Neural cell (in vitro differentiated cells): ENCODE measurements around the gene PELI2. TPM values are rescaled to one million over a fixed set of nuclear protein-coding genes. Genes with fewer than 3 reads are reported as not detected.

ENCODE experiments used
- H2AFZ ChIP-seq: fragments of 200-600, 300-800 bp; sonication (generic), shearing (Covaris generic); 2 replicates; pipeline ENCODE4 v1.6.0; 2014; ENCODE audit warnings: low read depth, mild to moderate bottlenecking, antibody characterized with exemption, low read length, moderate library complexity
- H3F3A ChIP-seq: fragments of 200-600 bp; shearing (Covaris generic); 2 replicates; pipeline ENCODE4 v1.6.1; 2016; ENCODE audit warnings: mild to moderate bottlenecking, moderate library complexity, mixed read lengths, antibody characterized with exemption, low read length; ENCODE audit not compliant: insufficient read depth, poor library complexity, severe bottlenecking
- H3K27ac ChIP-seq: fragments of 200-600, 300-800 bp; sonication (generic), shearing (Covaris generic); 2 replicates; pipeline ENCODE4 v1.5.1; 2014; ENCODE audit warnings: mild to moderate bottlenecking, low read length, moderate library complexity
- H3K27me3 ChIP-seq: fragments of 300-800, 200-600 bp; sonication (generic), shearing (Covaris generic); 2 replicates; pipeline ENCODE4 v1.6.0; 2014; ENCODE audit warnings: mild to moderate bottlenecking, low read depth, low read length, moderate library complexity; ENCODE audit not compliant: insufficient read depth
- H3K36me3 ChIP-seq: fragments of 300-800, 200-600 bp; sonication (generic), shearing (Covaris generic); 2 replicates; pipeline ENCODE4 v1.5.1; 2014; ENCODE audit warnings: mild to moderate bottlenecking, antibody characterized with exemption, low read length, moderate library complexity; ENCODE audit not compliant: insufficient read depth
- H3K4me2 ChIP-seq: fragments of 300-800, 200-600 bp; sonication (generic), shearing (Covaris generic); 2 replicates; pipeline ENCODE4 v1.6.0; 2014; ENCODE audit warnings: mild to moderate bottlenecking, low read length
- H3K4me3 ChIP-seq: fragments of 300-800, 200-600 bp; sonication (generic), shearing (Covaris generic); 2 replicates; pipeline ENCODE4 v1.5.1; 2014; ENCODE audit warnings: mild to moderate bottlenecking, low read length, moderate library complexity
- H3K79me2 ChIP-seq: fragments of 200-600 bp; shearing (Covaris generic); replicated peaks from 2 replicates; pipeline ENCODE4 v1.6.0; 2014; ENCODE audit warnings: mild to moderate bottlenecking, low read length, moderate library complexity; ENCODE audit not compliant: insufficient read depth
- H3K9ac ChIP-seq: fragments of 300-800, 200-600 bp; sonication (generic), shearing (Covaris generic); 2 replicates; pipeline ENCODE4 v1.6.1; 2016; ENCODE audit warnings: mild to moderate bottlenecking, low read length, mixed read lengths
- H3K9me2 ChIP-seq: fragments of 200-600 bp; shearing (Covaris generic); 2 replicates; pipeline ENCODE4 v1.6.1; 2016; ENCODE audit warnings: mild to moderate bottlenecking, low read length, mixed read lengths; ENCODE audit not compliant: insufficient read depth
- H3K9me3 ChIP-seq: fragments of 200-600, 300-800 bp; sonication (generic), shearing (Covaris generic); 2 replicates; pipeline ENCODE4 v1.6.1; 2016; ENCODE audit warnings: mild to moderate bottlenecking, mixed run types, low read length, moderate library complexity, mixed read lengths
- H4K20me1 ChIP-seq: fragments of 200-600 bp; shearing (Covaris generic); 2 replicates; pipeline ENCODE4 v1.6.1; 2016; ENCODE audit warnings: mild to moderate bottlenecking, mixed run types; ENCODE audit not compliant: insufficient read depth
- EP300 ChIP-seq: fragments of 450-650 bp; conservative IDR thresholded peaks from 2 replicates; pipeline ENCODE4 v1.6.1; 2014; ENCODE audit warnings: antibody characterized with exemption, mild to moderate bottlenecking, moderate library complexity; ENCODE audit not compliant: poor library complexity, severe bottlenecking
- EZH2 ChIP-seq: fragments of 200-600, 300-800 bp; shearing (Covaris generic), sonication (generic); IDR thresholded peaks from 2 replicates; pipeline ENCODE4 v1.6.1; 2014; ENCODE audit warnings: antibody characterized with exemption, low read length, borderline replicate concordance, mild to moderate bottlenecking; ENCODE audit not compliant: insufficient read depth, poor library complexity, severe bottlenecking
- MXI1 ChIP-seq: fragments of 450-650 bp; conservative IDR thresholded peaks from 2 replicates; pipeline ENCODE4 v1.6.1; 2014; ENCODE audit warnings: antibody characterized with exemption, mild to moderate bottlenecking; ENCODE audit not compliant: poor library complexity, severe bottlenecking
- POLR2AphosphoS5 ChIP-seq: IDR thresholded peaks from 2 replicates; pipeline ENCODE4 v1.6.1; 2012
- RAD21 ChIP-seq: fragments of 450-650 bp; conservative IDR thresholded peaks from 2 replicates; pipeline ENCODE4 v1.6.1; 2014; ENCODE audit warnings: antibody characterized with exemption, mild to moderate bottlenecking, moderate library complexity
- SMC3 ChIP-seq: fragments of 450-650 bp; conservative IDR thresholded peaks from 2 replicates; pipeline ENCODE4 v1.6.1; 2014; ENCODE audit warnings: antibody characterized with exemption, mild to moderate bottlenecking, moderate library complexity; ENCODE audit not compliant: poor library complexity
- TAF1 ChIP-seq: IDR thresholded peaks from 2 replicates; pipeline ENCODE4 v1.6.1; 2012; ENCODE audit warnings: low read depth
- polyA plus RNA-seq: library from polyadenylated mRNA; depleted of rRNA; stranded (reverse); fragments of >200 nt; gene quantifications from 2 replicates; pipeline ENCODE4 v1.2.3, GENCODE V29; 2014
- TF ChIP-seq, protein P1 (sequence below): IDR thresholded peaks from 2 replicates; pipeline ENCODE4 v1.6.1; 2012; ENCODE audit warnings: borderline replicate concordance
- TF ChIP-seq, protein P2 (sequence below): fragments of 450-650 bp; IDR thresholded peaks from 2 replicates; pipeline ENCODE4 v1.5.1; 2014; ENCODE audit warnings: antibody characterized with exemption, mild to moderate bottlenecking, moderate library complexity; ENCODE audit not compliant: poor library complexity, severe bottlenecking

The PELI2 gene
- polyA plus RNA-seq, 1 donor from 2014 or later = 5.3 TPM

DNA sequence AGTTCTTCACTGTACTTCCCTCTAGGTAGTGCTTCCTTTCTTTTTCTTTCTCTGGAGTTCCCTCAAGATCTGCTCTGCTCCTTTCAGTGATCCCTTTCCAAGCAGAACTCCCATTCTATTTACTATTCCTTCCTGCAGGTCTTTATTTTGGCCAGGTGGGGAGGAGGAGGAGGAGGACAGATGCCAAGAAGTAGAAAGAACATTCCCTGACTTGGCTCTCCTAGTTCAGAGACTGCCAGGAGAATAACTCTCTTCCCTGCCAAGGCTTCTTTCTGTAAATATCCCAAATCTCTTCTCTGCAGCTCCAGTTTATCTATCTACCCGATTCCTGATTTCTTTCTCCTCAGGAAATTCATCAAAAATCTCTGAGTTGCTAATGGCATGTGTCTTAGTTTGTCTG, 231.7 kb downstream of the PELI2 start:
- Histone ChIP-seq H3K27ac (no peak overlapping the region), H3K4me2 (no peak overlapping the region), H3K4me3 (no peak overlapping the region), H4K20me1 (no peaks in the 10 kb centered on the region), H2AFZ (no peak overlapping the region), H3K9ac (no peak overlapping the region), H3F3A (no peaks in the 10 kb centered on the region), H3K9me2 (no peaks in the 10 kb centered on the region), H3K79me2 (no peaks in the 10 kb centered on the region), H3K9me3 (no peaks in the 10 kb centered on the region), H3K27me3 (no peaks in the 10 kb centered on the region), H3K36me3 (no peaks in the 10 kb centered on the region)
- TF ChIP-seq, protein P1, sequence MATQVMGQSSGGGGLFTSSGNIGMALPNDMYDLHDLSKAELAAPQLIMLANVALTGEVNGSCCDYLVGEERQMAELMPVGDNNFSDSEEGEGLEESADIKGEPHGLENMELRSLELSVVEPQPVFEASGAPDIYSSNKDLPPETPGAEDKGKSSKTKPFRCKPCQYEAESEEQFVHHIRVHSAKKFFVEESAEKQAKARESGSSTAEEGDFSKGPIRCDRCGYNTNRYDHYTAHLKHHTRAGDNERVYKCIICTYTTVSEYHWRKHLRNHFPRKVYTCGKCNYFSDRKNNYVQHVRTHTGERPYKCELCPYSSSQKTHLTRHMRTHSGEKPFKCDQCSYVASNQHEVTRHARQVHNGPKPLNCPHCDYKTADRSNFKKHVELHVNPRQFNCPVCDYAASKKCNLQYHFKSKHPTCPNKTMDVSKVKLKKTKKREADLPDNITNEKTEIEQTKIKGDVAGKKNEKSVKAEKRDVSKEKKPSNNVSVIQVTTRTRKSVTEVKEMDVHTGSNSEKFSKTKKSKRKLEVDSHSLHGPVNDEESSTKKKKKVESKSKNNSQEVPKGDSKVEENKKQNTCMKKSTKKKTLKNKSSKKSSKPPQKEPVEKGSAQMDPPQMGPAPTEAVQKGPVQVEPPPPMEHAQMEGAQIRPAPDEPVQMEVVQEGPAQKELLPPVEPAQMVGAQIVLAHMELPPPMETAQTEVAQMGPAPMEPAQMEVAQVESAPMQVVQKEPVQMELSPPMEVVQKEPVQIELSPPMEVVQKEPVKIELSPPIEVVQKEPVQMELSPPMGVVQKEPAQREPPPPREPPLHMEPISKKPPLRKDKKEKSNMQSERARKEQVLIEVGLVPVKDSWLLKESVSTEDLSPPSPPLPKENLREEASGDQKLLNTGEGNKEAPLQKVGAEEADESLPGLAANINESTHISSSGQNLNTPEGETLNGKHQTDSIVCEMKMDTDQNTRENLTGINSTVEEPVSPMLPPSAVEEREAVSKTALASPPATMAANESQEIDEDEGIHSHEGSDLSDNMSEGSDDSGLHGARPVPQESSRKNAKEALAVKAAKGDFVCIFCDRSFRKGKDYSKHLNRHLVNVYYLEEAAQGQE = no peak
- no peak for TF ChIP-seq EZH2
- no peak for TF ChIP-seq EP300
- TF ChIP-seq POLR2AphosphoS5 = no peak
- no peak for TF ChIP-seq TAF1
- TF ChIP-seq SMC3 = no peak
- TF ChIP-seq RAD21 = no peak
- TF ChIP-seq MXI1 = no peak
- TF ChIP-seq, protein P2, sequence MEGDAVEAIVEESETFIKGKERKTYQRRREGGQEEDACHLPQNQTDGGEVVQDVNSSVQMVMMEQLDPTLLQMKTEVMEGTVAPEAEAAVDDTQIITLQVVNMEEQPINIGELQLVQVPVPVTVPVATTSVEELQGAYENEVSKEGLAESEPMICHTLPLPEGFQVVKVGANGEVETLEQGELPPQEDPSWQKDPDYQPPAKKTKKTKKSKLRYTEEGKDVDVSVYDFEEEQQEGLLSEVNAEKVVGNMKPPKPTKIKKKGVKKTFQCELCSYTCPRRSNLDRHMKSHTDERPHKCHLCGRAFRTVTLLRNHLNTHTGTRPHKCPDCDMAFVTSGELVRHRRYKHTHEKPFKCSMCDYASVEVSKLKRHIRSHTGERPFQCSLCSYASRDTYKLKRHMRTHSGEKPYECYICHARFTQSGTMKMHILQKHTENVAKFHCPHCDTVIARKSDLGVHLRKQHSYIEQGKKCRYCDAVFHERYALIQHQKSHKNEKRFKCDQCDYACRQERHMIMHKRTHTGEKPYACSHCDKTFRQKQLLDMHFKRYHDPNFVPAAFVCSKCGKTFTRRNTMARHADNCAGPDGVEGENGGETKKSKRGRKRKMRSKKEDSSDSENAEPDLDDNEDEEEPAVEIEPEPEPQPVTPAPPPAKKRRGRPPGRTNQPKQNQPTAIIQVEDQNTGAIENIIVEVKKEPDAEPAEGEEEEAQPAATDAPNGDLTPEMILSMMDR = no peak
